OCI-LY7 (cell line): Measurements from ENCODE around the gene DDC.

ENCODE experiments used
- CTCF ChIP-seq: fragments of 200-600 bp; sonication (generic); conservative IDR thresholded peaks from 2 replicates; pipeline ENCODE4 v1.5.1; 2014; ENCODE audit warnings: mild to moderate bottlenecking, antibody characterized with exemption, low read length, moderate library complexity, mixed read lengths
- EZH2phosphoT487 ChIP-seq: fragments of 200-600 bp; sonication (generic); IDR thresholded peaks from 2 replicates; pipeline ENCODE4 v1.6.1; 2018; ENCODE audit warnings: low read depth, borderline replicate concordance, mild to moderate bottlenecking, mixed run types, antibody characterized with exemption, low read length, moderate library complexity, mixed read lengths

- TF ChIP-seq CTCF (no peak), EZH2phosphoT487 (no peak)
Measured at GRCh38 chr7:50539725-50540124, 25.5 kb downstream of the DDC start.
